RWPE1 (cell line): ENCODE results near the gene PRR15L.
"Not testable (repeated sequence)": the region's sequence is repeated elsewhere in the genome, so short reads cannot be mapped to it uniquely, and the experiment has no call there.

Experiments used
- CTCF ChIA-PET: fragments of 350-600 bp; sonication (Branson Sonifier 250); formaldehyde crosslinking; extraction: SDS; loops from one replicate; lab custom pipeline; 2021; lab: Yijun Ruan, JAX
- POLR2A ChIA-PET: fragments of 400-600 bp; formaldehyde crosslinking; extraction: SDS; loops from one replicate; lab custom pipeline; 2020; ENCODE audit warnings: antibody characterized with exemption; ENCODE audit not compliant: low non-redundant PET; lab: Yijun Ruan, JAX
- DNase-seq: peaks from one replicate; pipeline ENCODE4 v3.0.0; 2012; ENCODE audit warnings: low spot score
- H3K27ac ChIP-seq: fragments of 450-650 bp; 2 replicates; pipeline ENCODE4 v1.5.1; 2017
- TF ChIP-seq, protein P1 (sequence below): fragments of 450-650 bp; conservative IDR thresholded peaks from 2 replicates; pipeline ENCODE4 v1.5.1; 2017; ENCODE audit warnings: low read depth, mild to moderate bottlenecking

Gene PRR15L

DNA sequence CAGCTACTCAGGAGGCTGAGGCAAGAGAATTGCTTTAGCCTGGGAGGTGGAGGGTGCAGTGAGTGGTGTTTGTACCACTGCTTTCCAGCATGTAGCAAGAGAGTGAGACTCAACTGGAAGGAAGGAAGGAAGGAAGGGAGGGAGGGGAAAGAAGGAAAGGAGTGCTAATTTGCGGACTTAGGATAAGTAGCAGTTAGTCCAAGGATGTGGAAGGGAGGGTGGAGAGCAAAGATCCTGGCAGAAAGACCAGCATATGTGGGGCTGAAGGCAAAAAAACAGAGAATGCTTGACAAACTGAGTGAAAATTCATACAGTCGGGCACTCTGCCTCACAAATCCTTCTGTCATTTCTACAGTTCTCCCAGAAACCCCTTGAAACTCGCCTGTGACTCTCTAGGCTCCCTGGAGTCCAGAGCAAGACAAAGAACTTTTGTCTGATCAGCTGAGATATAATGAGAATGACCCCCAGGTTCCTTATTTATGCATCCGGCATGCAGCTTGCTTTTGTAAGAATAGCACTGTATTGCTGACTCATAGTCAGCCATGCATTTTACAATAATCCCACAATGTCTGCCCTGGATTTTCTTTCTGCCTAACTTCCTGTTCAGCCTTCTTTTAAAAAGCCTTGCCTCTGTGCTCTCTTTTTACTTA is 44.7 kb upstream of the PRR15L start:
- peak; percentile 40 for DNase-seq
- TF ChIP-seq, protein P1, sequence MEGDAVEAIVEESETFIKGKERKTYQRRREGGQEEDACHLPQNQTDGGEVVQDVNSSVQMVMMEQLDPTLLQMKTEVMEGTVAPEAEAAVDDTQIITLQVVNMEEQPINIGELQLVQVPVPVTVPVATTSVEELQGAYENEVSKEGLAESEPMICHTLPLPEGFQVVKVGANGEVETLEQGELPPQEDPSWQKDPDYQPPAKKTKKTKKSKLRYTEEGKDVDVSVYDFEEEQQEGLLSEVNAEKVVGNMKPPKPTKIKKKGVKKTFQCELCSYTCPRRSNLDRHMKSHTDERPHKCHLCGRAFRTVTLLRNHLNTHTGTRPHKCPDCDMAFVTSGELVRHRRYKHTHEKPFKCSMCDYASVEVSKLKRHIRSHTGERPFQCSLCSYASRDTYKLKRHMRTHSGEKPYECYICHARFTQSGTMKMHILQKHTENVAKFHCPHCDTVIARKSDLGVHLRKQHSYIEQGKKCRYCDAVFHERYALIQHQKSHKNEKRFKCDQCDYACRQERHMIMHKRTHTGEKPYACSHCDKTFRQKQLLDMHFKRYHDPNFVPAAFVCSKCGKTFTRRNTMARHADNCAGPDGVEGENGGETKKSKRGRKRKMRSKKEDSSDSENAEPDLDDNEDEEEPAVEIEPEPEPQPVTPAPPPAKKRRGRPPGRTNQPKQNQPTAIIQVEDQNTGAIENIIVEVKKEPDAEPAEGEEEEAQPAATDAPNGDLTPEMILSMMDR = no peak
- ChIA-PET POLR2A (no interaction called here), CTCF (interaction anchor here (0.7 to 1.1 kb wide), 2 partner anchors 20 to 111 kb away, joined by 3 read pairs; no protein-coding TSS in a partner anchor)
- peak overlapping the region; percentile 54; the same call in 1 of the 2 replicates for H3K27ac ChIP-seq

DNA sequence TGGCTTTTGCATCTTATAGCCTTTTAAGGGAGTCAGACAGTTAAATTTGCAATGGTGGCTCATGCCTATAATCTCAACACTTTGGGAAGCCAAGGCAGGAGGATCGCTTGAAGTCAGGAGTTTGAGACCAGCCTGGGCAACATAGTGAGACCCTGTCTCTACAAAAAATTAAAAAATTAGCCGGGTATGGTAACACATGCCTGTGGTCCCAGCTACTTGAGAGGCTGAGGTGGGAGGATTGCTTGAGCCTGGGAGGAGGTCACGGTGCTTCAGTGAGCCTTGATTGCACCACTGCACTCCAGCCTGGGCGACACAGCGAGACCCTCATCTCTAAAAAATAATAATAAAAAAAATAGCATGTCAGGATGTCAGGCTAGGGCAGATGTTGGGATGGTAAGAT is 44.0 kb upstream of the PRR15L start:
- peak overlapping the region; percentile 17; the same call in 1 of the 2 replicates for H3K27ac ChIP-seq
- CTCF ChIA-PET = interaction anchor here (0.7 kb wide), 1 partner anchor 111 kb away, joined by 3 read pairs; no protein-coding TSS in a partner anchor
- POLR2A ChIA-PET = interaction anchor here (0.7 kb wide), 1 partner anchor 99 kb away, joined by 13 read pairs; no protein-coding TSS in a partner anchor
- not testable (repeated sequence) for DNase-seq

DNA sequence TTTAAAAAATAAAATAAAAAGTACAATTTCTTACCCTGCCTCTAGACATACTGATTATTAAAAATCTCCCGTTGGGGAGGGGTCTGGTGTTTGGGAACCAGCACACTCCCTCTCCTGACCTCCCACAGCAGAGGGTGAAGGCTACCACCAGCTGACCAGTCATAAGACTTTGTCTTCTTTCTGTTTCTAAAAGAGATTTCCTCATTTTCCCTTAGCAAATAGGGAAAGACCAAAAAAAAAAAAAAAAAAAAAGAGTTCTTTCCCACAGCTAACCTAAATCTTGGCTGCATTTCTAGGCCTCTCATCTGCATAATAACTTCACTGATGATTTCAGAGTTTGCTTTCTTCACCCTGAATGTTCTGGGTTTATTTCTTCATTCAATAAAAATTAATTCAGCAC is 43.5 kb upstream of the PRR15L start:
- TF ChIP-seq, protein P1 = no peak
- CTCF ChIA-PET = interaction anchor here (0.6 kb wide), 1 partner anchor 133 kb away, joined by 3 read pairs; no protein-coding TSS in a partner anchor
- DNase-seq = no peak
- POLR2A ChIA-PET = interaction anchor here (0.7 kb wide), 1 partner anchor 99 kb away, joined by 13 read pairs; no protein-coding TSS in a partner anchor
- no peak overlapping the region for H3K27ac ChIP-seq

DNA sequence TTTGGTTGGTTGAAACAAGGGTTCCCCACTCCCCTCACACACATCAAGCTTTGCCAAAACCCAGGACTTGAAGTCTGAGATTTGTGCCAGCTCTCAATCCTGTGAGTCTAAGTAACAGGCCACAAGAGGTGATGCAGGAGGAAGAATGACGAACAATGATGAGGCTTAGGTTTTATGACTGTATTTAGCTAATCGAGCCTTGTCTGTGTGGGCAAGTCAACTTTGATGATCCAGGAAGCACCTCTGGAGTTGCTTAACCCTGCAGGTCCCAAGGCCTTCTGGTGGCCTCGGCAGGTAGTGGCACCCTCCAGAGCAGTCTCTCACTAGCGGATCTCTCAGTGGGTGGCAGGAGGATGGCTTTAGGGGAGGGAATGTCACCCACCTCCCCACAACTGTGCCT is 41.9 kb upstream of the PRR15L start:
- no peak overlapping the region; the same call in 1 of the 2 replicates for H3K27ac ChIP-seq
- DNase-seq = peak; percentile 14
- CTCF ChIA-PET = interaction anchor here (1.0 to 1.3 kb wide), 3 partner anchors 11 to 309 kb away, joined by 3 to 5 read pairs (median 3); no protein-coding TSS in a partner anchor
- POLR2A ChIA-PET = no interaction called here
- TF ChIP-seq, protein P1 = no peak

DNA sequence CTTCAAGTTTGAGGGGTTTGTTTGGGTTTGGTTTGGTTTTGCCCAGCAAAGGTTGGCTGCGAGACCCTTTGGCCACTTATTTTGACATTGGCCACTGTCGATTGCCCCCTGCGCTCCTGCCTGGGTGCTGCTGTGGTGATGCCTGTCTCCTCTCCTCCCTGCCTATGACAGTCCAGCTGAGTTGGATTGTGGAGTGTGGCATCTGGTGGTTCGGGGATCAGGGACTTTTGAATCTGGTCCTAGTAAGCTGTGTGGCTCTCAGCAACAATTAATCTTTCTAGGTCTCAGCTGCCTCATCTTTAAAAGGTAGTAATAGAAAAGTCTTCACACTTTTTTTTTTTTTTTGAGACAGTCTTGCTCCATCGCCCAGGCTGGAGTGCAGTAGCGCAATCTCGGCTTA is 40.4 kb upstream of the PRR15L start:
- CTCF ChIA-PET = interaction anchor here (0.6 kb wide), 1 partner anchor 598 kb away, joined by 3 read pairs; no protein-coding TSS in a partner anchor
- DNase-seq = no peak
- no peak overlapping the region for H3K27ac ChIP-seq
- POLR2A ChIA-PET = no interaction called here
- TF ChIP-seq, protein P1 = no peak

DNA sequence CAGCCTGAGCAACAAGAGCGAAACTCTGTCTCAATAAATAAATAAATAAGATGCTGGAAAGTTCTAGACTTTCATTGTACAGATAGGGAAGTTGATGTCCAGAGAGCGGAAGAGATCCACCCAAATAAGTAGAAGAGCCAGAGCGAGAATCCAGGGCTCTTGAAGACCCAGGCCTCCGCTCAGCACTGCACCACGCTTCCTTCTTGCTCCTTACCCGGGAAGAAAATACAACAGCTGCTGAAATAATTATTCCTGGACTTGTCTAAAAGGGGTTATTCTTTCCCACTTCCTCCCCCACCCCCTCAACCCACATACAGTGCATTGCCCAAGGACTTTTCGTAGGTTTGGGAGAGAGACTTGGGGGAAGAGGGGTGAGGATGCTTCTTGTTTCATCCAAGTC is 39.9 kb upstream of the PRR15L start:
- DNase-seq = no peak
- CTCF ChIA-PET = interaction anchor here (0.6 kb wide), 1 partner anchor 599 kb away, joined by 3 read pairs; no protein-coding TSS in a partner anchor
- TF ChIP-seq, protein P1 = no peak
- no peak overlapping the region for H3K27ac ChIP-seq
- POLR2A ChIA-PET = no interaction called here

DNA sequence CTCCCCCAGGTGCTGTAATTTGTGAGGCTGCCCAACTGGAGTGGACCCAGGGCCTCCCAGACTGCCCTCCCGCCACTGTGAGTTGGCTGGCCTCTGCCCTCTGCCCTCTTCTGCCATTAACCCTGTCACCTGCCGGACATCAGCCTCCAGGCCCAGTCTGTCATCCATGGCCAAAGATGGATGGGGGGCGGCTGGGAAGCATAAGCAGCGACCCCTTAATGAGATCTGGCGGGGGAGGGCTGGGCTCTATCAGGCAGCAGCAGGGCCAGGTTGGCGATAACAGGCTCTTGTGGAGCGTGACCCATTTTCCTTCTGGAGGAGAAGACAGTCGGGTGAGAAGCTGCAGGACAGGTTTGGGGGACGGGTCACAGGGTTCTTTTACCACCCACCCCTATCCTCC is 38.5 kb upstream of the PRR15L start:
- CTCF ChIA-PET = interaction anchor here (0.6 kb wide), 1 partner anchor 26 kb away, joined by 3 read pairs; no protein-coding TSS in a partner anchor
- TF ChIP-seq, protein P1 = no peak
- POLR2A ChIA-PET = no interaction called here
- DNase-seq = no peak
- no peak overlapping the region for H3K27ac ChIP-seq
